Mesothelial cell of epicardium (in vitro differentiated cells): ENCODE results near the gene CDC42BPA. TPM values are rescaled to one million over a fixed set of nuclear protein-coding genes. Genes with fewer than 3 reads are reported as not detected.

Experiments used
- DNase-seq, 2 experiments: peaks; one replicate each; pipeline ENCODE4 v3.0.0; 2021; ENCODE audit warnings: low spot score in 2 of 2; ENCODE audit not compliant: unreplicated experiment in 2 of 2
- H3K27ac Mint-ChIP-seq: 2 replicates; pipeline ENCODE4 v1.8.0; 2021; ENCODE audit warnings: mixed read lengths
- H3K27me3 Mint-ChIP-seq: 2 replicates; pipeline ENCODE4 v1.8.0; 2021; ENCODE audit warnings: low read depth, mixed read lengths
- H3K36me3 Mint-ChIP-seq: 2 replicates; pipeline ENCODE4 v1.8.0; 2021; ENCODE audit warnings: mixed read lengths
- H3K4me1 Mint-ChIP-seq: 2 replicates; pipeline ENCODE4 v1.8.0; 2021; ENCODE audit warnings: mixed read lengths
- H3K4me3 Mint-ChIP-seq: 2 replicates; pipeline ENCODE4 v1.8.0; 2021; ENCODE audit warnings: mild to moderate bottlenecking, moderate library complexity, mixed read lengths
- H3K9me3 Mint-ChIP-seq: 2 replicates; pipeline ENCODE4 v1.8.0; 2021; ENCODE audit warnings: mixed read lengths
- CTCF ChIP-seq: fragments of 200-600 bp; sonication (generic); IDR thresholded peaks from one replicate; pipeline ENCODE4 v1.5.0; 2021; ENCODE audit warnings: antibody characterized with exemption; ENCODE audit not compliant: unreplicated experiment
- total RNA-seq: library from RNA; stranded (reverse); gene quantifications from 3 replicates; pipeline ENCODE4 v1.2.1, GENCODE V29; 2021

CDC42BPA gene
- total RNA-seq, 1 donor from 2014 or later = 44.4 TPM

- H3K9me3 Mint-ChIP-seq = no peaks in the 10 kb centered on the region
- TF ChIP-seq CTCF = no peak
- DNase-seq = no peak
- peaks cover 15% of the 10 kb centered on the region for H3K36me3 Mint-ChIP-seq
- H3K4me3 Mint-ChIP-seq = no peak overlapping the region
- no peaks in the 10 kb centered on the region for H3K27me3 Mint-ChIP-seq
- H3K4me1 Mint-ChIP-seq = peaks cover 11% of the 10 kb centered on the region
- no peak overlapping the region for H3K27ac Mint-ChIP-seq
Observed at GRCh38 chr1:227094249-227094966, 223.9 kb downstream of the CDC42BPA start.

- Mint-ChIP-seq H3K4me3 (no peak overlapping the region), H3K27me3 (no peaks in the 10 kb centered on the region), H3K36me3 (peaks cover 16% of the 10 kb centered on the region), H3K4me1 (peaks cover 11% of the 10 kb centered on the region), H3K27ac (no peak overlapping the region), H3K9me3 (no peaks in the 10 kb centered on the region)
- no peak for TF ChIP-seq CTCF
- DNase-seq = no peak
Observed at GRCh38 chr1:227093309-227093708, 225.0 kb downstream of the CDC42BPA start.

GRCh38 chr1:227092069-227092468 lies 226.2 kb downstream of the CDC42BPA start:
- H3K9me3 Mint-ChIP-seq = peaks cover 7% of the 10 kb centered on the region
- H3K27me3 Mint-ChIP-seq = no peaks in the 10 kb centered on the region
- no peak overlapping the region for H3K27ac Mint-ChIP-seq
- H3K4me3 Mint-ChIP-seq = no peak overlapping the region
- peaks cover 11% of the 10 kb centered on the region for H3K4me1 Mint-ChIP-seq
- DNase-seq = no peak
- no peak for TF ChIP-seq CTCF
- H3K36me3 Mint-ChIP-seq = peaks cover 29% of the 10 kb centered on the region

GRCh38 chr1:227086636-227087035 lies 231.7 kb downstream of the CDC42BPA start:
- DNase-seq = no peak
- Mint-ChIP-seq H3K27ac (no peak overlapping the region), H3K4me3 (no peak overlapping the region), H3K9me3 (peaks cover 42% of the 10 kb centered on the region), H3K36me3 (peaks cover 69% of the 10 kb centered on the region), H3K27me3 (no peaks in the 10 kb centered on the region), H3K4me1 (no peaks in the 10 kb centered on the region)
- no peak for TF ChIP-seq CTCF

GRCh38 chr1:227082999-227083746 lies 235.1 kb downstream of the CDC42BPA start:
- no peak overlapping the region for H3K27ac Mint-ChIP-seq
- no peak overlapping the region for H3K4me3 Mint-ChIP-seq
- TF ChIP-seq CTCF = no peak
- H3K27me3 Mint-ChIP-seq = no peaks in the 10 kb centered on the region
- peaks cover 56% of the 10 kb centered on the region for H3K36me3 Mint-ChIP-seq
- H3K4me1 Mint-ChIP-seq = peaks cover 2% of the 10 kb centered on the region
- DNase-seq = no peak
- peaks cover 42% of the 10 kb centered on the region for H3K9me3 Mint-ChIP-seq
